CD4-positive, alpha-beta T cell treated with Interleukin-1 beta for 1 hour (primary cell): ENCODE measurements around the gene NRXN3.

Experiments
- DNase-seq, 2 donors: peaks; one replicate each; pipeline ENCODE4 v3.0.0-alpha.2; 2020 to 2022

NRXN3 gene

GRCh38 chr14:78666336-78667056, 496.3 kb downstream of the NRXN3 start:
- no peak for DNase-seq

GRCh38 chr14:78667141-78667540, 497.0 kb downstream of the NRXN3 start:
- no peak for DNase-seq

GRCh38 chr14:78673845-78674244, 503.7 kb downstream of the NRXN3 start:
- no peak for DNase-seq

- DNase-seq, result no peak
Observed at GRCh38 chr14:78674820-78675219, 504.6 kb downstream of the NRXN3 start.

GRCh38 chr14:78683206-78683605, 513.0 kb downstream of the NRXN3 start:
- no peak for DNase-seq

- DNase-seq, result no peak
Observed at GRCh38 chr14:78683981-78684380, 513.8 kb downstream of the NRXN3 start.

GRCh38 chr14:78688503-78688902, 518.3 kb downstream of the NRXN3 start:
- no peak for DNase-seq

GRCh38 chr14:78690836-78691235, 520.7 kb downstream of the NRXN3 start:
- no peak for DNase-seq

GRCh38 chr14:78697341-78697740, 527.2 kb downstream of the NRXN3 start:
- DNase-seq, result no peak

GRCh38 chr14:78698991-78699390, 528.8 kb downstream of the NRXN3 start:
- DNase-seq, result no peak

- no peak for DNase-seq
Observed at GRCh38 chr14:78700236-78700635, 530.1 kb downstream of the NRXN3 start.

- no peak for DNase-seq
Observed at GRCh38 chr14:78701246-78701645, 531.1 kb downstream of the NRXN3 start.

- DNase-seq, result no peak
Observed at GRCh38 chr14:78704965-78705364, 534.8 kb downstream of the NRXN3 start.

GRCh38 chr14:78705989-78706388, 535.8 kb downstream of the NRXN3 start:
- DNase-seq, result no peak

- DNase-seq, result no peak
Observed at GRCh38 chr14:78709795-78710557, 539.8 kb downstream of the NRXN3 start.

GRCh38 chr14:78710963-78711362, 540.8 kb downstream of the NRXN3 start:
- DNase-seq, result no peak

- DNase-seq, result no peak
Observed at GRCh38 chr14:78713716-78714115, 543.5 kb downstream of the NRXN3 start.

GRCh38 chr14:78714711-78715110, 544.5 kb downstream of the NRXN3 start:
- DNase-seq, result no peak

GRCh38 chr14:78721756-78722480, 551.7 kb downstream of the NRXN3 start:
- DNase-seq, result no peak

- DNase-seq, result no peak
Observed at GRCh38 chr14:78725086-78725485, 554.9 kb downstream of the NRXN3 start.

- no peak for DNase-seq
Observed at GRCh38 chr14:78737116-78737515, 566.9 kb downstream of the NRXN3 start.

- DNase-seq, result no peak
Observed at GRCh38 chr14:78737601-78738000, 567.4 kb downstream of the NRXN3 start.

GRCh38 chr14:78746086-78746595, 576.0 kb downstream of the NRXN3 start:
- DNase-seq, result no peak

- no peak for DNase-seq
Observed at GRCh38 chr14:78747813-78748212, 577.6 kb downstream of the NRXN3 start.
